ENCODE results near the gene POU6F2. TPM values are rescaled to one million over a fixed set of nuclear protein-coding genes. Genes with fewer than 3 reads are reported as not detected.

Gene POU6F2
- total RNA-seq, 4 donors from 2014 or later: 0.31 to 0.66 TPM; not detected in 2

DNA sequence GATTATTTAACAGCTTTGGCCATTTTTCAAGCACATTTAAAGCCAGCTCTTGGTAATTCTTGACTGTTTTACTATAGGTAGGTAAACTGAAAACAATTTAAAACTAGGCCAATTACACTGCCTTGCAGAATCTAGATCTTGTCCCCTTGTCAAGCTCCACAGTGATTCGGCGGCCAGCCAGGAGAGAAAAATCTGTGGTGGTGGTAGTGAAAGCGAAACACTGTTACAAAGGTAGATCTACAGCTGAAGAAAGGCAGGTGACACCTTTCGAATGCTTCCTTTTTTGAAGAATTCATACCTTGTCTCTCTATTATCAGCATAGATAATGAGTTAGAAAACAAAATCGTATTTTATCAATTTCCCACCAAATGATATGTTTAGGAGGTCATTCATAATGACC is 218.3 kb downstream of the POU6F2 start:
- 75 to 79% methylated on average over 5 of the region's 5 CpGs for WGBS, 2 donors (ENCODE audit: low coverage in 1 of 2)
- H3K27ac ChIP-seq: no peak overlapping the region

GRCh38 chr7:39197831-39198230 is 220.1 kb downstream of the POU6F2 start:
- Histone ChIP-seq H3K4me1 (no peaks in the 10 kb centered on the region), H3K27me3 (no peaks in the 10 kb centered on the region), H3K36me3 (no peaks in the 10 kb centered on the region), H3K4me3 (no peak overlapping the region), H3K27ac (no peak overlapping the region), H3K9me3 (no peaks in the 10 kb centered on the region)
- TF ChIP-seq EP300 (IDR thresholded peaks at IDR 0.05): no peak
- TF ChIP-seq POLR2A (IDR thresholded peaks at IDR 0.05): no peak
- TF ChIP-seq POLR2AphosphoS5 (IDR thresholded peaks at IDR 0.05): no peak
- no peak for TF ChIP-seq CTCF (IDR thresholded peaks at IDR 0.05)
- no peak for ATAC-seq
- 67 to 71% methylated on average over 1 of the region's 1 CpG for WGBS, 2 donors (ENCODE audit: low coverage in 1 of 2)

More for the DNA sequence above, 218.3 kb downstream of the POU6F2 start:
- no peak for ATAC-seq
- Histone ChIP-seq H3K9me3 (no peaks in the 10 kb centered on the region), H3K4me1 (no peaks in the 10 kb centered on the region), H3K27me3 (no peaks in the 10 kb centered on the region), H3K36me3 (no peaks in the 10 kb centered on the region), H3K4me3 (no peak overlapping the region)
- TF ChIP-seq POLR2A (IDR thresholded peaks at IDR 0.05) (no peak), POLR2AphosphoS5 (IDR thresholded peaks at IDR 0.05) (no peak), CTCF (IDR thresholded peaks at IDR 0.05) (no peak), EP300 (IDR thresholded peaks at IDR 0.05) (no peak)

DNA sequence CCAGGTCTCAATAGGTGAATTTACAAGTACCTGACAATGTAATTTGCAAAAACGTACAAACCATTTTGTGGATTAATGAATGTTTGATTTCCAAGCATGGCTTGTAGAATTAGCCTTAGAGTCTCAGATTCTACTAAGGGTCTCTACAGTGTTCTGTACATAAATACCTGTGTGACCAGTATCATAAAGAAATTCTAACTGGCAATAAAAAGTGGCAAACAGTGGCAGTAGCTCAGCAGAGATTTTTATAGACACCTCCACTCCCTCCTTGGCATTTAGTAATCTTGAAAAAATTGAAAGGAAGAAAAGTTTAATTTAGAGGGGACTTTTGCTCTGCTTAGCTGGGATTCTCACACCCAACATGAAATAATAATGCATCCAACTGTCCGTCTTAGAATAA is 220.8 kb downstream of the POU6F2 start:
- no peak for TF ChIP-seq CTCF (IDR thresholded peaks at IDR 0.05)
- TF ChIP-seq EP300 (IDR thresholded peaks at IDR 0.05): no peak
- no peak for TF ChIP-seq POLR2AphosphoS5 (IDR thresholded peaks at IDR 0.05)
- Histone ChIP-seq H3K9me3 (no peaks in the 10 kb centered on the region), H3K4me1 (no peaks in the 10 kb centered on the region), H3K36me3 (no peaks in the 10 kb centered on the region), H3K27me3 (no peaks in the 10 kb centered on the region), H3K4me3 (no peak overlapping the region), H3K27ac (no peak overlapping the region)
- no peak for ATAC-seq
- 37 to 47% methylated on average over 2 of the region's 2 CpGs for WGBS, 2 donors (ENCODE audit: low coverage in 1 of 2)

- no peak for ATAC-seq
- Histone ChIP-seq H3K27ac (no peak overlapping the region), H3K4me3 (no peak overlapping the region), H3K4me1 (no peaks in the 10 kb centered on the region), H3K27me3 (no peaks in the 10 kb centered on the region), H3K36me3 (no peaks in the 10 kb centered on the region), H3K9me3 (no peaks in the 10 kb centered on the region)
- WGBS, 2 donors (ENCODE audit: low coverage in 1 of 2): 70 to 83% methylated on average over 4 of the region's 4 CpGs
- TF ChIP-seq POLR2A (IDR thresholded peaks at IDR 0.05) (no peak), CTCF (IDR thresholded peaks at IDR 0.05) (no peak), POLR2AphosphoS5 (IDR thresholded peaks at IDR 0.05) (no peak), EP300 (IDR thresholded peaks at IDR 0.05) (no peak)
Observed at GRCh38 chr7:39199006-39199405, 221.3 kb downstream of the POU6F2 start.

DNA sequence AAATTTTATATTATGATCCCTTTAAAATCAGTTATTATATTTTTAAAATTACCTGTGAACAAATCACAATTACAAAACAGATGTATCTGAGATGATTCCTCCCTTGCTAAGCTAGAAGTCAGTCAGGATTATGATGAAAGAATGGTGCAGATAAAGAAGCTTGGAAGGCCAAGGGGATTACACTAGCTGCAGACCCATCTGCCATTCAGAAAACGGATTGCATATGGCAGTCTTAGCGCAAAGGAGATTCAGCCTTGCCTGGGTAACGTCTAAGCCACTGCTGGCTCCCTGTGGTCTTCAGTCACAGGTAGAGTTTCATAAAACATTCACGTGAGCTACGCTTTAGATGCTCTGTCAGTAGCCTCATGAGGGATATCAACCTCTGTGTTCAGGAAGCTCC is 222.2 kb downstream of the POU6F2 start:
- TF ChIP-seq EP300 (IDR thresholded peaks at IDR 0.05): no peak
- no peak for TF ChIP-seq POLR2A (IDR thresholded peaks at IDR 0.05)
- TF ChIP-seq CTCF (IDR thresholded peaks at IDR 0.05): no peak
- no peak for TF ChIP-seq POLR2AphosphoS5 (IDR thresholded peaks at IDR 0.05)
- Histone ChIP-seq H3K36me3 (no peaks in the 10 kb centered on the region), H3K27ac (no peak overlapping the region), H3K27me3 (no peaks in the 10 kb centered on the region), H3K9me3 (no peaks in the 10 kb centered on the region), H3K4me3 (no peak overlapping the region), H3K4me1 (no peaks in the 10 kb centered on the region)
- no peak for ATAC-seq
- 61 to 77% methylated on average over 4 to 5 of the region's 5 CpGs for WGBS, 2 donors (ENCODE audit: low coverage in 1 of 2)
